Fibroblast of mammary gland (primary cell): ENCODE measurements around the gene RIMS1.

Experiments used
- DNase-seq: peaks from one replicate; pipeline ENCODE4 v3.0.0-alpha.2; 2010; ENCODE audit warnings: low read depth
- H3K4me3 ChIP-seq: 2 replicates; pipeline ENCODE4 v1.5.1; 2011; ENCODE audit warnings: low read depth, mild to moderate bottlenecking, low read length, moderate library complexity; ENCODE audit not compliant: control insufficient read depth
- CTCF ChIP-seq: conservative IDR thresholded peaks from 2 replicates; pipeline ENCODE4 v1.5.1; 2011; ENCODE audit warnings: low read depth, low read length, inconsistent platforms; ENCODE audit not compliant: control insufficient read depth, insufficient read depth

Gene RIMS1

GRCh38 chr6:72371473-72371872, 485.1 kb downstream of the RIMS1 start:
- DNase-seq, result no peak
- no peak for TF ChIP-seq CTCF
- no peak overlapping the region for H3K4me3 ChIP-seq

- no peak for DNase-seq
- no peak for TF ChIP-seq CTCF
- no peak overlapping the region for H3K4me3 ChIP-seq
Measured at GRCh38 chr6:72374172-72374571, 487.8 kb downstream of the RIMS1 start.

- no peak for TF ChIP-seq CTCF
- H3K4me3 ChIP-seq, result no peak overlapping the region
- no peak for DNase-seq
Measured at GRCh38 chr6:72374857-72375256, 488.5 kb downstream of the RIMS1 start.

- no peak for TF ChIP-seq CTCF
- H3K4me3 ChIP-seq, result no peak overlapping the region
- no peak for DNase-seq
Measured at GRCh38 chr6:72376736-72377135, 490.4 kb downstream of the RIMS1 start.

- H3K4me3 ChIP-seq, result no peak overlapping the region
Measured at GRCh38 chr6:72381076-72381475, 494.7 kb downstream of the RIMS1 start.

GRCh38 chr6:72382602-72383529, 496.5 kb downstream of the RIMS1 start:
- no peak for TF ChIP-seq CTCF
- H3K4me3 ChIP-seq, result no peak overlapping the region
- DNase-seq, result no peak

More at GRCh38 chr6:72381076-72381475, 494.7 kb downstream of the RIMS1 start:
- no peak for TF ChIP-seq CTCF
- no peak for DNase-seq
